HG03066 (cell line): ENCODE results near the gene KCNQ1OT1.

Experiments used
- ATAC-seq: cut with Tn5 transposase; IDR thresholded peaks from one replicate; pipeline ENCODE4 v1.9.1; 2021; ENCODE audit warnings: low read depth; ENCODE audit not compliant: unreplicated experiment

Gene KCNQ1OT1

DNA sequence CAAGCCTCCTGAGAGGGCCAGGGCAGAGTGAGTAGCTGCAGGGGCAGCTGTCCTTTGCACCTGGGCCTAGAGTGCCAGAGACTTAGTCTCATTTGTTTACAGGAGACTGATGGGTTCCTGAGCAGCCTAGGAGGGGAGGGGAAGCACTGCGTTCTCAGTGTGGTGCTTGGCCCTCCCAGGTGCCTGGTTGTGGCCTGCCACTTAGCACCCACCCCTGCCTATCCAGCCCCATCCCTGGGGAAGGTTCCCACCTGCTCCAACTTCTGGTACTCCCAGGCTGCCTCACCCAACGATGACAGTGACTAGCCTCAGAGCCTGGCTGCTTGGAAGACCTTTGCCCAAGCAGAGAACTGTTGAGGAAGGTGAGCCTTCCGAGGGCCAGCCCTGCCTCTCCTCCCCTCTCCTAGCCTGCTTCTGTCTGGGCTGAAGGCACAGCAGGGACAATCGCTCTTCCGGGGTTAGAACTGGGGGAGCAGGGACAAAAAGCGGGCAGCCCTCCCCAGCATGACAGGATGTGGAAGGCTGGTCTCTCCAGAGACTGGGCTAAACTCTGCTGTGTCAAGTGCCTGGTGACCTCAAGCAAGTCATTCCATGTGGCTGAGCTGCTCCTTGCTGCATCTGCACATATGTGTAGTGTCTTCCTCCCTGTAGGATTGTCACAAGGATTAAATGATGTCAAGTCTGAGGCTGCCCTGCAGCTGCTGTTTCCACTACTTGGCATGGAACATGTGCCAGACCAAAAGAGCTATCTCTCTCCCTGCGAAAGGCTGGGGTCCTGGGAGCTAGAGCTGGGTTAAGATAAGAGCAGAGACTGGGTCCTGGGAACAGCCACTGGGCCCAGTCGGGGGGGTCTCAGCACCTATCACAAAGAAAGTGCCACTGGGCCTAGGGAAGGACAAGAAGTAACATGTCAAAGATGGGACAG, 9.9 kb downstream of the KCNQ1OT1 start:
- no peak for ATAC-seq

DNA sequence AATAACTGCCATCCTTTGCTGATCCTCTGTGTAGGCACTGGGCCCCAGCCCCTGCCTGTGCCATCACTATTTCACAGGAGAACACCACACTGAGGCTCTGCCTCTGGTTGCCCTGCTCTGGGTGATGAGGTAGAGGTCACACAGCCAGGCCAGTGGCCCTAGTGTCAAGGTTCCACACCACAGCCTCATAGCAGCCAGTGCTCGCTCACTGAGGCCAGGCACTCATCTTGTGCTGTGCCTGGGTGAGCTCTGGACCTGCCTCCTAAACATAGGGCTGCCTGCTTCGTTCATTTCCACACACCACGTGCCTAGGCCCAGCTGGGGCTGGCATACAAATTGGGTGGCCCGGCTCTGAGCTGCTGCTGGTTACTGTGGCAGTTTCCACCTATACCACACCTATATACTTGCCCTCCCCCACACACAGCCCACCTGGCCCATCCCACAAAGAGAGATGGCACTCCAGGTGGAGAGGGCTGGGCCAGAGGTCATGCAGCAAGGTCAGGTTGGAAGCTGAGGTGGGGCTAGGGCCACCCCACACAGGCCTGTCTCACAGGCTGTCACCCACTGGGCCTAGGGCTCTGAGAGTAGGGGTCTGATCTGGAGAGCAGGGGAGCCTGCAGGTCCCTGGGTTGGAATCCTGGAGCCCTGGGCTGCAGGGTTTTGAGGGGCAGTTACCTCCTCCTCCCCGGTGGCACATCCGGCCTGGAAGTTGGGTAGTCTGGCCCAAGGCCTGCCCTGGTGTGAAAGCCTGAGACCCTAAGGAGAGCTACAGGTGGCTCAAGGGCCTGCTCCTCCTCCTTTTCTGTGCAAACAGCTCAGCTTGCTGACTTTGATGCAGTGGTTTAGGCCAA, 11.2 kb downstream of the KCNQ1OT1 start:
- no peak for ATAC-seq

DNA sequence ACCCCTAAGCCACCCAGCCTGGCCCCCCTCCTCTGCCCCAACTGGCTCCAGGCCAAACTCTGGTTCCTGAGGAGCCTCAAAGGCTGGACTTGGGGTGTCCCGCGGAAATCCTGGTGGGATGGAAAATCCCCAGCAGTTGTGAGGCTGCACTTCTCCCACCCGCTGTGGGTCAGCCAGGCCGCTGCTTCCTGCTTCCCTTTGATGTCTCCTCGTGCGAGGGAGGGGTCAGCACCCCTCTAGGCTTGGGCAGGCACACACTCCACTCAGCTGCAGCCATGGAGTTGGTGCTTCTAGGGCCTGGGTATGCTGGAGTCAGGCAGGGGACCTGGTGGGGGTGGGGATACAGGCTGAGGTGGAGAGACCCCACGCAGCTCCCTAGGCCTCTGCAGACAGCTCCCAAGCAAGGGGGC, 12.0 kb downstream of the KCNQ1OT1 start:
- ATAC-seq: no peak

DNA sequence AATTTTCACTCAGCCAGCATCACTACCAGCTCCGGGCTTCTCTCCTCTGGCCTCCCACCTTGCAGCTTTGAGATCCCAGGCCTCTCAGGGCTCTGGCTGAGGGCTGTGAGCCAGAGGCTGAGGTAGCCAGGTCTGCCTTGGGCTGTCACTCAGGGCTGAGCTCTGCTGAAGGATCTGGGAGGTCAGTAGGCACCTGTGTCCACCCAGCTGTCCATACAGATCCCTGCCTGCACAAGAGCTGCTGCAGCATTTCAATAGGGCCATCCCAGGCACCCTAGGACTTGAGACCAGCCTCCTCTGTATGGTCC, 12.6 kb downstream of the KCNQ1OT1 start:
- ATAC-seq: no peak

DNA sequence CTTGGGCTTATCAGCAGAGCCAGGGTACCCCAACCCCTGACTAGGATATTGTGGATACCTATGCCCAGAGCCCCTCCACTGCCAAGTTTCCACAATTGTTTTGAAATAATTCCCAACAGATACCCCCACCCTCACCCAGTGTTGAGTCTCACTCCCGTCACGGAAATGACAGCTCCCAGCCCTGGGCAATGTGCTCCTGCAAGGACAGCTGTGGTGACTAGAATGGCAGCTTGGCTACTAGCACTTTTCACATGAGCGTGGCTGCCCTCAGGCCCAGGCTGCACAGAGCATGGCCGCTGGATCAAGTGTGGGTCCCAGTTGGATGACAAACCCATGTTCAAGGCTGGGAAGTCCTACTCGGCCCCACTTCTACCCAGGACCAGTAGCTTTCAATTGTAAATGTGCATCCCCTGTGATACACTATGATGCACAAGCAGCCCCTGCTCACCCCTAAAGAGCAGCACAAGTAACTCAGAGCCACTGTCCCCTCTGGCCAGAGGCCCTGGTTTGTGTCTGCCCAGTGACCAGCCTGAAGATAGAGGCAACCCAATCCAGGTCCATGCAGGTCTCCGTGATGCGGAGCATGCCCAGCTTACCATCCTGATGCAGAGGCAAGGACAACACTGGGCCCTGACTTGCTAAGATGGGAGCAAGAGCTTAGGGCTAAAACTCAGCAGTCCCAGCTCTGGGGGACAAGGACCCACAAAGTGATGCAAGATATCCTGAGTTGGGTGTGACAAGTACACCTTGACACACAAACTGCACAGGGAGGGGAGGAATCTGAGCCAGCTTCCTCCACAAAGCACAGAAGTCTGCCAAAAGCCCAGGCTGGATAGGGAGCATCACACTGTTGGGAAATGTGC, 13.2 kb downstream of the KCNQ1OT1 start:
- no peak for ATAC-seq

DNA sequence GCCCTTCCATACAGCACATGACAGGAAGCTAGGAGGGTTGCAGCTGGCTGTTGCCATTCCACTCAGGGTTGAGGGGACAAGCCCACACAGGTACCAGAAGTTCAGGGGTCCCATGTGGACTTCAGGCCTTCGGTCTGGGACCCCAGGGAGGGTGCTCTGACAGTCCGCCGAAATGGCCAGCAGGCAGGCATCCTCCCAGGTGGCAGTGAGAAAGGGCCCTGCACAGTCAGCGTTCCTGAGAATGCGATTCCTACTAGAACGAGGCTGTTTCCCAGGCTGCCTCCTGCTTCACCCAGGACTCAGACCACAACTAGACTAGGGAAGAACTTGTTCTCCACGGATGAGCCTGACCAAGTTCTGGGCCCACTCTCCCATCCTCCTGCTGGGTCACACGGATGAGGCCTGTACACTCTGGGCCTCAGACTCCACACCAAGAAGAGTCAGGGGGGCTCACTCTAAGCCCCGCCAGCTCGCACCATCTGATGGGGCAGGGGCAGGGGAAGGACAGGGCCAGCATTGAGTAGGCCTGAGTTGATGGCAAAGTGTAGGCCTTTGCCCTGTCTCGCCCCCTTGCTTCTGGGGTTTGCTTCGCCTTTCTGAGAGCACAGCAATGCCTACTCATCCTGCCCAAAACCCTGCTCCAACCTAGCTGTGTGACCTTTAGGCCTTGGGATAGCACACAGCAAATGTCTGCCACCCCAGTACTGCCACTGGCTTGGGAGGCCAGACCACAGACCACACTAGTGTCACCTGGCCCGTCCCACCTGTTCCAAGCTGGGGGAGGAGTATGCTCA, 14.0 kb downstream of the KCNQ1OT1 start:
- ATAC-seq: no peak

DNA sequence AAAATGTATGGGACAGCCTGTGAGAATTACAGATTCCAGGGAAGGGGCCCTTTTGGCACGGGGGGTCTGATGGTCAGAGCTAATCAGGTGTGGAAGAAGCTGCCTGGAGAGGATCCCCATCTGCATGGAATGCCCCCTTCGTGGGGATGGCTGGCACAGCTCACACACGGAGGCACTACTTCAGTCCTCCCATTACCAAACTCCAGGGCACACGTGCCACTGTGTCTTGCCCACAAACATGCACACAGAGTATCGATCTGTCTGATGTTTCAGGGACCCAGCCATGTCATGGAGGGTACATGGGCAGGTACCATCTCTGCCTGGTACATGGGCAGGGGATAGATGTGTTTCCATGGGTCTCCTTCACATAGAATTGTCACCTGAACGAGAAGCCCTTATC, 14.7 kb downstream of the KCNQ1OT1 start:
- no peak for ATAC-seq

DNA sequence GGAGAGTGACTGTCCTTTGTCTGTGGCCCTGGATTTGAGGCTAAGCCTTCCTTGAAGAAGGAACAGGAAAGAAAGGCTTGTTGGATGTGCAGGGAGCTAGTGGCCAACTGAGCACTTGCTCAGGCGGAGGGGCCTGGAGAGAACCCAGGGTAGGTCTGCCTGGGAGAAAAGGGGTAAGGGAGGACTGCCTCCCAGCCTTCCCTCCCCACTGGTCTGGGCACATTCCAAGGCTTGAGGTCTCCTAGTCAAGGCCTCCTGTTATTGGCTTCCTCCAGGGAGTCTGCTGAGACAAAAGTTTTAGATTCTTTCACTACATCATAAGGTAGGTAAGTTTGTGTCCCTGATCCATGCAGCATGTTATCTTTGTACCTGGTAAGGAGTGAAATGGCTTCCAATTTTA, 15.2 kb downstream of the KCNQ1OT1 start:
- ATAC-seq: no peak

DNA sequence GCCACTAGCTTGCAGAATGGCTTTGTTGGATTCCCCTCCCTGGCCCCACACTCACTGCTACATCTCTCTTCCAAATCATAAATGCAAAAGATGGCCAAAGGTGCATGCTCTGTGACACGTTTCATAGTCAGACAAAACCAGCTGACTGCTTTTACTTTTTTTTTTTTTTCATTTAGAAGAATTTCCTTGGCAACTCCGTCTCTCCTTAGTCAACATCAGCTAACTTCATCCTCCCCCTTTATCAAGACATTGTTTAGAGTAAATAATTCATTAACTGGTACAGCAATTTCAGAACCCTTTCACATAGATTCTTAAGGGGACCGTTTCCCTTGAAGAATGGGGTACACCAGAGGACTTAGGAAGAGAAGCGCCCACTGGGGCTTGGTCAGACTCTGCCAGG, 16.0 kb downstream of the KCNQ1OT1 start:
- ATAC-seq: no peak

DNA sequence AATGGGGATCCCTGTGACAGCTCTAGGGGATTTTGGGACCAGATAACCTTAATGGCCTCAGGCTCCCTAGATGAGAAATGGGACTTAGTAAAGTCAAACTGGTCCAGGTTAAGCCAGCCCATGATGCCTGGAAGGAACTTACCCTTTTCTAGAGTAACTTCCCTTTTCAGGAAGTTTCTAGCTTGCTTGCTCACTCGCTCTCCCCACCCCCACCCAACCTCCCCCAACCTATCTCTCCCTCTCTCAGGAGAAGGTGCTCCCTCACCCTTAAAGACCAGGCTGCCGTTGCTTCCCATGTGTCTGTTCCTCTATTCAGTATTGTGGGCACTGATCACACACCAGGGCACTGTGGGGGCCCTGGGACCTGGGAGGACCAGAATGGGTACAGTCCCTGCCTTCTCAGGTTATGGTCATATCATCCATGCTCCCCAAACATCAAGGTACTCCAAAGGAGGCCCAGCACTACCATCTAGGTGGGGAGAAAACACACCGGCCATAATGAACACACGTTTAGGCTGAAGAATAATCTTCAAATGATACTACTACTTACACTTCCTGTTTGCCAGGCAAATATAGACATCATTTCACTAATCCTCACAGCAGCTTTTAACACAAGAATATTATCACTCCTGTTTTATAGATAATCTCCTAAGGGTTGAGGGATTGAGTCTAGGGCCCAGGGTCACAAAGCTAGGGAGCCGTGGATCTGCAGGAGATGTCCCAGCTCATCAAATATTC, 18.2 kb downstream of the KCNQ1OT1 start:
- no peak for ATAC-seq

DNA sequence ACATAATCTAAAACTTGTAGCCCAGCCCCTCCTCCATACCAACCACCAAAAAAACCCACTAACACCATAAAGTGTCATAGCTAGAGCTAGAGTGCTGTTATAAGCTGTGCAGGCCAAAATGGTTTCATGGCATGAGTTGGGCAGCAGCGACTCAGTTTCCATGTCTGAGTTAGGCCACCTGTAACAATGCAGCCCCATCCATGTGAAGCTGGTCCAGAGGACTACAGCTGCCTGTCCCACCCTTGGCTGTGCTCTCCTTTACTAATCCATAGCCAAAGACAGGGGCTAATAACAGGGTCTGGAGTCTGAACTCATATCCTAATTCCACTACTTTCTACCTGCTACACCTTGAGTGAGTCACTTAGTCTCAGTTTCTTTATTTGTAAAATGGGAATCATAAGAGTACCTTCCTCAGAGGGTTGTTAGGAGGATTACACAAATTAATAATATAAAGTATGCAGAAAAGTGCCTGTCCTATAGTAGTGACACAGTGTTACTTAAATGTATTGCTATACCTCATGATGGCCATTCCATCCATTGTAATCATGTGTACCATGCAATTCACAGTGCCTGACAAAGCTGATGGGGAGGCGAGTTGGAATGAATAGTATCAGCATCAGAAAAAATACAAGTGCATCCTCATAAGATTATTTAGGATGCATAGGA, 20.6 kb downstream of the KCNQ1OT1 start:
- ATAC-seq: no peak

DNA sequence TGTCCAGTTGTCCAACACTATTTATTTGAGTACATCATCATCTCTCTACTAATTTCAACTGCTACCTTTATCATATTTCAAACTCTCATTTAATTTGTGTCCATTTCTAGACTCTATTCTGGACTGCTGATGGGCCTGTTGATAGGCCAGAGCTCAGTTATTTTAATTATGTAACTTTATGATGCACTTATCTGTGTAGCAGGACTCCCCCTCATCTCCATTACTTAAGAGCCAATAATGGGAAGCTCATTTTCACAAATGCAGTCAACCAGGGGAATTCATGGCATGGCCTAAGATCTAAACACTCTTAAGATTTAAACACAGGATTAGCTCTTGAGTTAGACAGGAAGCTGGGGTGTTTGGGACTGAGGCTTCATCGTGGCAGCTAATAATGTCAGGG, 21.4 kb downstream of the KCNQ1OT1 start:
- no peak for ATAC-seq

DNA sequence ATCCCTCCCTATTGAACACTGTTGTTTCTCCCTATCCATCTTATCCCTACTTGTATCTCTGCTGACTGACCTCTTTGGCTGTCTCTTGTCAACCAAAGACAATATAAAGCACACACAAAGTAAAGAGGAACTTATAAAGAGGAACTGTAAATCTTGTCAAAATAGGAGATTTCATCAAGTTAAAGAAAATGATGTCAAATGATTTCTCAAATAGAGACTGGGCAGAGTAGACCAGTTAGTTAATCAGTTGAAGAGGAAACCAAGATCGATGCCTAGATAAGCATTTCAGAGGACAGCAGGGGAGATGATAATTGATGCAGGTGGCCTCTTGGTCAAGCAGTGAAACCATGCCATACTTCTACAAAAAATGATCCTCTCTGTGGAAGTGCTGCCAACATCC, 22.7 kb downstream of the KCNQ1OT1 start:
- ATAC-seq: no peak

DNA sequence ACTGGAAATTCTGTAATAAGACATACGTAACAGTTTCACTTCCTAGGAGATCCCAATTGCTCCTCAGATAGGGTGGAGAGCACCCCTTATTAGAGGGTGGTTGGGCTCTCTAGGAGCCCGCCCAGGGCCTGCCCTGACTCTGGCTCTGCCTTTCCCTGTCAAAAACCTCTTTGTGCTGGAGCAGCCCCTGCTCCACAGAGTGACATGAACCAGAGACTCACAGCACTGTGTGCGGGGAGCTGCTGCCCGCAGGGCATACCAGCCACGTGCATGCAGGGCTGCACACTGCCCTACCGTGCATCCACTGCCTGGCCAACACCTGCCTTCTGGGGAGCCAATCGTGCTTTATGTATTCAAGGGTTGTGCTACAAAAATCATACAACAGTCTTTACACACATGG, 24.3 kb downstream of the KCNQ1OT1 start:
- no peak for ATAC-seq

DNA sequence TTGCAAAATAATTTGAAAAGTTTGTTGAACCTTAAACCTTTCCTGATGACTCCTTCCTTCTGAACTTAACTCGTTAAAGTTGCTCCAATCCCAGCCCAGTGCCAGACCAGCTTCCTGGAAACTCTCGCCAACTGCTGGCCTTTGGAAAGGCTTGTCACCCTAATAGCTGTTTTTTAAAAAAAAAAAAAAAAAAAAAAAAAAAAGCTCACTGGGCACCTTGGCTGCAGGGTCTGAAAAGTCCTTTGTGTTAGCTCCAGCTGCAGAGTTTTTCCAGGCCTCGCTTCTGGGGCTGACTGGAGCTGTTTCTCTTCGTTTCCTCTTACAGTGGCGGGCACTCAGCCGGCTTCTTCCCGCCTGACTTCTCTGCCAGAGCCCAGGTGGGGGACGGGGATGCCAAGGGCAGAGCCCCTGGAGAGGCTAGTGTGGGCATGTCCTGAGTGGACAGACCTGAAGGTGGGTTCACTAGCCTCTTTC, 25.1 kb downstream of the KCNQ1OT1 start:
- ATAC-seq: no peak

DNA sequence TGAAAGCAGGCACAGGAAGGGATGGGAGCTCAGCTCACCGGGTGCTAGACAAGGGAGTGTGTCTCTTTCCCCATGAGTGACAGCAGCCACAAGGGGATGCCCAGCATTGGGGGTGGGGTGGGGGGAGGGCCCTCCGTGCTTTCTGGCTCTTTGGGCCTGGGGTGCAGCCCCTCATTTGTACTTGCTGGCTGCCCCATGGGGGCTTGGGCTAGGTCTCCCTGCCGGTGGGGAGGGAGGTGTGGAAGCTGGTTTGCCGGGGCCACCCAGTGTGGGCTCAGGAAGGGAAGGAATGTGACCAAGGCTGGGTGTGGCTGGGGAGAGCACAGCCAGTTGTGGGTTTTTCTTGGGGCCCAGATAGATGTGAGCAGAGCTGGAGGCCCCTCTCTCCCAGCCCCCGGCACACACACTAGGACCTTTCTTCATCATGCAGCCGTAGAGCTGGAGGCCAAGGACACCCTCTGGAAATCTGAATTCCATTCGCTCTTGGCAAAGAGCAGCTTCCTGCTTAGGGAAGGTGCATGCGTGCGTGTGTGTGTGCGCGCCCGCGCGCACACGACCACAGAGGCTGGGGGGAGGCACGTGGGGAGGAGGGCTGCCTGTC, 25.8 kb downstream of the KCNQ1OT1 start:
- no peak for ATAC-seq

DNA sequence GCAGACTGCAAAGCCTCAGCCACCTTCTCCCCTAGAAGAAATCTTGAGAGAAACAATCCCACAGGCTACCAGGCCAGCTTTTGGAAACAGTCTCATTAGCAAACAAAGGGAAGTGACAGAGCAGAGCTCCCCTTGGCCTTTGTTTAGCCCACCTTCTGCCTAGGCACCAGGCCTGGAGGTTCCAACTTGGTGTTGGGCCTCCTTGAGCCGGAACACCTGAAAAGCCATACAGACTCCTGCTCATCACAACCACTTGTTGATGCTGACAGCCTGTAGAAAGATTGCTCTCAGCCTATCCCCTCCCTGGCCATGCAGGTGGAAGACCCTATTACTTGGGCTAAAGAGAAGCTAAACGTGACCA, 26.6 kb downstream of the KCNQ1OT1 start:
- no peak for ATAC-seq

DNA sequence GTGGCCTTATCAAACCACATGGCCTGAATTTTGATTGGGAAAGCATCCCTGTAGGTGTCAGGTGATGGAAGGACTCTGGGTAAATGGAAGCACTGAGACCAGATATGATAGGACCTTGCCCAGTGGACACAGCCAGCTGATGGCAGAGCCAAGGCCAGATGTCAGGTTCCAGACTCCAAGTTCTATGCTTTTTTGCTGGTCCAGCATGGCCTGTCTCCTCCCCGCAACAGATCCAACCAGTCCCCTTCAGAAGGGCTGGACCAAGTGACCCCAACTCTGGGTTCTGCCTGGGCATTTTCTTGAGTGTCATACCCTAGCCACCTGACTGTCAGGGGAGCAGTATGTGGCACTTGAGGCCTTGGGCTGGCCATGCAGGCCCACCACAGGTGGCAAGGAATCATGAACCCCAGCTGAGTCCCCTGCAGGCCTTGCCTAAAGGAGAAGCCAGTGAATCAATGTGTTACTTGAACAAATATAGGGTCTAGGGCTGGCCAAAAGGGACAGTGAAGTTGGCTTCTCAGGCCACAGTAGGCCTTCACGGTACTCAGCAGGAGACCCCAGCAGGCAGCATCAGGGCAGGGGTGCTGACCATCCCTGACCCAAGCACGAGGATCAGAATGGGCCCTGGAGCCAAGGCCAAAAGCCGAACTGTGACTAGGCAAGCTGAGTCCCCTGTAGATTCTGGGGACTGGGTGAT, 27.1 kb downstream of the KCNQ1OT1 start:
- no peak for ATAC-seq
